ENCODE results near the gene RAD51AP1. TPM values are rescaled to one million over a fixed set of nuclear protein-coding genes. Genes with fewer than 3 reads are reported as not detected.

Gene RAD51AP1
- total RNA-seq, 1 donor from 2014 or later, result 0.79 TPM

DNA sequence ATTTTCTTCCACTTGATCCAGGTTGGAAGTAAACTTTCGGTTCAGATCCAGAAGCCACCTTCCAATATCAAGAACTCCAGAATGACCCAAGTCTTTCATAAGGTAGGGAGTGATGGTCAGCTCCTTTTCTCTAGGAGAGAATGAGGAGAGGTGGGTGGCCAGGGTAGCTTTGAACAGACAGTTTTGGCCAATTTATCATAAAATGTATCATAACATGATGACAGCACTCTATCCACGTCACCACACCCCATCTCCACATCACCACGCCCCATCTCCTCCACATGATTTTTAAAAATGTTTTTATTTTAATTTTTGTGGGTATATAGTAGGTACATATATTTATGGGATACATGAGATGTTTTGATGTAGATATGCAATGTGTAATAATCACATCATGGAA is 50.2 kb downstream of the RAD51AP1 start:
- no peaks in the 10 kb centered on the region for H3K36me3 ChIP-seq (ENCODE audit: control insufficient read depth, insufficient read depth, low read length)
- no peak for FAIRE-seq
- H3K27me3 ChIP-seq (ENCODE audit: control insufficient read depth, insufficient read depth, low read length), result no peaks in the 10 kb centered on the region
- DNase-seq (ENCODE audit: low read depth), result no peak
- TF ChIP-seq CTCF (IDR thresholded peaks at IDR 0.05; ENCODE audit: insufficient read depth, low read length, severe bottlenecking), result no peak
- H3K4me3 ChIP-seq (ENCODE audit: low read depth, low read length), result no peak overlapping the region

DNA sequence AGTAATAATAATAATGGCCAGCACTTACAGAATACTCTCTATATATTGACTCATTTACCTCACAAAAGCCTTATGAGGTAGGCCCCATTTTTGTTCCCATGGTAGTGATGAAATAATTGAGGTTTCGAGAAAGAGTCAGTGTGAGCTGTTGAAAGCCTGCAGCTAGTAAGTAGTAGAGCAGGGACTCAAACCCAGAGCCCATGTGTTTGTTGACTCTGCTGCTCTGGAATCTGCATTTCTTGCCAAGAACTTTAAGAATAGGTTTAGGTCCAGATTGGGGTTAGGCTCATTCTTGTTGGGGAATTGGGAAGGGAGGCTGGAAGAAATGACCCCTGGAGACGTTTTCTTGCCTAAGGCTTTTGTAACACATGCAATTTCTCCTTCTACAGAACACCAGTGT is 51.3 kb downstream of the RAD51AP1 start:
- H3K36me3 ChIP-seq (ENCODE audit: control insufficient read depth, insufficient read depth, low read length), result no peaks in the 10 kb centered on the region
- no peak for FAIRE-seq
- no peak overlapping the region for H3K4me3 ChIP-seq (ENCODE audit: low read depth, low read length)
- no peak for TF ChIP-seq CTCF (IDR thresholded peaks at IDR 0.05; ENCODE audit: insufficient read depth, low read length, severe bottlenecking)
- H3K27me3 ChIP-seq (ENCODE audit: control insufficient read depth, insufficient read depth, low read length), result no peaks in the 10 kb centered on the region
- no peak for DNase-seq (ENCODE audit: low read depth)

DNA sequence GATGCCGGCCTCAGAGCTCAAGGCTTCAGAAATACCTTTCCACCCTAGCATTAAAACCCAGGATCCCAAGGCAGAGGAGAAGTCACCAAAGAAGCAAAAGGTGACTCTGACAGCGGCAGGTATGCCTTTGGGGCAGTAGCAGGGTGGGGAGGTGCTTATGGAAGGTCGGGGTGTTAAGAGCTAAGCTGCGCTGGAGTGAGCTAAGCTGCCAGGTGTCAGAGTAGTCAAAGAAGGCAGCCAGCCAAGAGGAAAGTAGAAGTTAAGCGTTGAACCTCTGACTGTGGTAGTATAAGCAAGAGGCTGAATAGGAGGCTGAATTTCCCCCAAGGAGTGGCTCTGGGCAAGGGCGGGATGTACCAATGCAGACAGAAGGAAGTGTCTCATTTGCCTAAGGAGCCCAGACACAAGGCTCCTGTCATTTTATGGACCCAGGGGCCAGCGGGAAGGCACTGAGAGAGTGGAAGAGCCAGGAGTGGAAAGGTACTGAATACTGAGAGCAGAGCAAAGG is 52.5 kb downstream of the RAD51AP1 start:
- Histone ChIP-seq H3K4me3 (ENCODE audit: low read depth, low read length) (no peak overlapping the region), H3K27me3 (ENCODE audit: control insufficient read depth, insufficient read depth, low read length) (no peaks in the 10 kb centered on the region), H3K36me3 (ENCODE audit: control insufficient read depth, insufficient read depth, low read length) (no peaks in the 10 kb centered on the region)
- DNase-seq (ENCODE audit: low read depth) (no peak), FAIRE-seq (no peak)
- no peak for TF ChIP-seq CTCF (IDR thresholded peaks at IDR 0.05; ENCODE audit: insufficient read depth, low read length, severe bottlenecking)

DNA sequence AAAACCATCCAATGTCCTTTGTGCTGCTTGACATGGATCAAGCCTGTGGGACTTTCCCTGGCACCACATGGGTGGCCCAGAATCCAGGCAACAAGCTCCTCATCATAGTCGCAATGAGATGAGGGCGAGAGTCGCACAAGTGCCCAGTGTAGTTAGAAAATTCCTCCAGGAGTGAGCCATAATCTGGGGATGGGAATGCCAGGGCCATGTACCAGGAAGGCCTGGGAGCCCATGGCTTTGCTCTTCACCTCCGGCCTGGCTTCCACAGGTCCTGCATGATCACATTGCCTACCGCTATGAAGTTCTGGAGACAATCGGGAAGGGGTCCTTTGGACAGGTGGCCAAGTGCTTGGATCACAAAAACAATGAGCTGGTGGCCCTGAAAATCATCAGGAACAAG is 57.2 kb downstream of the RAD51AP1 start:
- H3K36me3 ChIP-seq (ENCODE audit: control insufficient read depth, insufficient read depth, low read length), result no peaks in the 10 kb centered on the region
- no peak overlapping the region for H3K4me3 ChIP-seq (ENCODE audit: low read depth, low read length)
- no peak for TF ChIP-seq CTCF (IDR thresholded peaks at IDR 0.05; ENCODE audit: insufficient read depth, low read length, severe bottlenecking)
- no peak for DNase-seq (ENCODE audit: low read depth)
- H3K27me3 ChIP-seq (ENCODE audit: control insufficient read depth, insufficient read depth, low read length), result no peaks in the 10 kb centered on the region
- FAIRE-seq, result no peak

- Histone ChIP-seq H3K27me3 (ENCODE audit: control insufficient read depth, insufficient read depth, low read length) (no peaks in the 10 kb centered on the region), H3K4me3 (ENCODE audit: low read depth, low read length) (no peak overlapping the region), H3K36me3 (ENCODE audit: control insufficient read depth, insufficient read depth, low read length) (peaks cover 1% of the 10 kb centered on the region)
- no peak for TF ChIP-seq CTCF (IDR thresholded peaks at IDR 0.05; ENCODE audit: insufficient read depth, low read length, severe bottlenecking)
- DNase-seq (ENCODE audit: low read depth), result no peak
- no peak for FAIRE-seq
These were observed 64.7 kb downstream of the RAD51AP1 start for GRCh38 chr12:4603421-4603820.

DNA sequence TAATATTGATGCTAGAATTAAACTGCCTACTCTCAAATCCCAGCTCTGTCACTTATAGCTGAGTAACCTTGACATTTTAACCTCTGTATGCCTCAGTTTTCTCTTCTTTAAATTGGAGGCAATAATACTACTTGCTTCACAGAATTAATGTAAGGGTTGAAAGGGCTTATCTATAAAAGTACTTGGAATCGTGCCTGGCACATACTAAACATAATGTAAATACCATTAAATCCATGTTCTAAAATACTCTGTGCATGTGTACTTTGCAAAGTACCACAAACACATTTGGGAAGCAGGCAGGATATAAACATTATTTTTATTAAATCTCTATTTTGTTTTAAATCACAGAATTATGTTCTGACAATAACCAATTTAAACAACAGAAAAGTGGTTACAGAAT is 65.3 kb downstream of the RAD51AP1 start:
- Histone ChIP-seq H3K27me3 (ENCODE audit: control insufficient read depth, insufficient read depth, low read length) (no peaks in the 10 kb centered on the region), H3K4me3 (ENCODE audit: low read depth, low read length) (no peak overlapping the region), H3K36me3 (ENCODE audit: control insufficient read depth, insufficient read depth, low read length) (peaks cover 2% of the 10 kb centered on the region)
- DNase-seq (ENCODE audit: low read depth), result no peak
- TF ChIP-seq CTCF (IDR thresholded peaks at IDR 0.05; ENCODE audit: insufficient read depth, low read length, severe bottlenecking), result no peak
- no peak for FAIRE-seq

All from bronchial epithelial cell (primary cell).